ENCODE data around the gene INO80B. TPM values are rescaled to one million over a fixed set of nuclear protein-coding genes. Genes with fewer than 3 reads are reported as not detected.
A peak's percentile ranks its signal among the peaks of the same experiment; 100 is the strongest.
"Not testable (repeated sequence)": the region's sequence is repeated elsewhere in the genome, so short reads cannot be mapped to it uniquely, and the experiment has no call there.

INO80B gene
- total and polyA plus RNA-seq, 11 donors = 11.7 to 29.2 (median 22.6) TPM

- ATAC-seq (peak in 1 of 4 donors; percentile 29), DNase-seq (peak; percentile 76 to 89 (median 84))
- Histone ChIP-seq H3K27me3 (no peaks in the 10 kb centered on the region), H3K4me1 (peaks cover 0 to 59% (median 28%) of the 10 kb centered on the region in 12 donors), H3K27ac (peak overlapping the region in 2 of 12 donors; percentile 3 to 61), H3K9me3 (no peaks in the 10 kb centered on the region), H3K36me3 (no peaks in the 10 kb centered on the region), H3K4me3 (peak overlapping the region in 4 of 12 donors; percentile 12 to 23 (median 15))
- TF ChIP-seq POLR2A (IDR thresholded peaks at IDR 0.05) (no peak), CTCF (IDR thresholded peaks at IDR 0.05) (no peak)
- WGBS, 4 donors = 30 to 50% (median 36%) methylated on average over 27 of the region's 27 CpGs
- intact Hi-C loops (cut with DNase I) = loop anchor here in 1 of 10 donors (5.0 kb wide), 1 partner anchor 39 kb away; the partner anchor contains the start of genes INO80B and WBP1
Measured at GRCh38 chr2:74418312-74418711, 36.6 kb upstream of the INO80B start.

GRCh38 chr2:74419345-74419744, 35.5 kb upstream of the INO80B start:
- no peak overlapping the region for H3K27ac ChIP-seq
- intact Hi-C loops (cut with DNase I) = loop anchor here in 1 of 10 donors (5.0 kb wide), 1 partner anchor 38 kb away; the partner anchor contains the start of genes INO80B and WBP1
- no peak overlapping the region for H3K4me3 ChIP-seq
- TF ChIP-seq POLR2A (IDR thresholded peaks at IDR 0.05) (no peak), CTCF (IDR thresholded peaks at IDR 0.05) (no peak)
- peaks cover 0 to 53% (median 25%) of the 10 kb centered on the region in 12 donors for H3K4me1 ChIP-seq
- 83 to 89% (median 85%) methylated on average over 1 of the region's 1 CpG for WGBS, 4 donors
- H3K9me3 ChIP-seq = no peaks in the 10 kb centered on the region
- DNase-seq (no peak), ATAC-seq (no peak)
- H3K36me3 ChIP-seq = no peaks in the 10 kb centered on the region
- H3K27me3 ChIP-seq = no peaks in the 10 kb centered on the region

GRCh38 chr2:74420006-74420405, 34.9 kb upstream of the INO80B start:
- DNase-seq = no peak
- no peaks in the 10 kb centered on the region for H3K9me3 ChIP-seq
- H3K4me3 ChIP-seq = no peak overlapping the region
- peaks cover 0 to 47% (median 20%) of the 10 kb centered on the region in 12 donors for H3K4me1 ChIP-seq
- WGBS, 4 donors = 82 to 87% (median 85%) methylated on average over 2 of the region's 2 CpGs
- intact Hi-C loops (cut with DNase I) = no loop called here
- no peaks in the 10 kb centered on the region for H3K27me3 ChIP-seq
- TF ChIP-seq POLR2A (IDR thresholded peaks at IDR 0.05) (no peak), CTCF (IDR thresholded peaks at IDR 0.05) (no peak)
- H3K27ac ChIP-seq = no peak overlapping the region
- peaks cover 0 to 5% (median 0%) of the 10 kb centered on the region in 9 donors for H3K36me3 ChIP-seq
- ATAC-seq = no peak

- H3K9me3 ChIP-seq; H3K27me3 ChIP-seq; DNase-seq; intact Hi-C loops (cut with DNase I); ATAC-seq: not testable (repeated sequence)
- Histone ChIP-seq H3K36me3 (peaks cover 0 to 10% (median 3%) of the 10 kb centered on the region in 9 donors), H3K4me3 (peak overlapping the region in 9 of 12 donors; percentile 63 to 79 (median 67)), H3K27ac (peak overlapping the region in 1 of 12 donors; percentile 32), H3K4me1 (peaks cover 0 to 41% (median 18%) of the 10 kb centered on the region in 12 donors)
- WGBS, 4 donors = 76 to 83% (median 79%) methylated on average over 19 of the region's 19 CpGs
Measured at GRCh38 chr2:74420443-74421103, 34.3 kb upstream of the INO80B start.
